GM12878 (cell line): ENCODE results near the gene METTL3. TPM values are rescaled to one million over a fixed set of nuclear protein-coding genes. Genes with fewer than 3 reads are reported as not detected.

Source experiments
- ATAC-seq: fragments of 200-7000 bp; cut with Tn5 transposase; 3 replicates; pipeline ENCODE4 v1.9.1; 2020; ENCODE audit warnings: mild to moderate bottlenecking, moderate library complexity
- BruUV-seq: library from RNA; stranded (reverse); fragments of 400-500 nt; replicated peaks from 2 replicates; lab custom pipeline; 2021; lab: Mats Ljungman, UMichigan
- CTCF ChIA-PET: fragments of 300-600 bp; sonication (Branson Sonifier 250); formaldehyde crosslinking; extraction: SDS; loops from one replicate; lab custom pipeline; 2021; ENCODE audit warnings: inconsistent platforms; lab: Yijun Ruan, JAX
- POLR2A ChIA-PET: fragments of 350-600 bp; formaldehyde crosslinking; extraction: SDS; loops from one replicate; lab custom pipeline; 2021; ENCODE audit warnings: inconsistent platforms; lab: Charles Lee
- RAD21 ChIA-PET: fragments of 300-600 bp; sonication (Branson Sonifier 250); formaldehyde crosslinking; loops from one replicate; lab custom pipeline; 2023; ENCODE audit warnings: antibody characterized with exemption; ENCODE audit not compliant: unreplicated experiment; lab: Charles Lee
- SMC1A ChIA-PET: fragments of 300-600 bp; sonication (Branson Sonifier 250); formaldehyde crosslinking; loops from one replicate; lab custom pipeline; 2023; ENCODE audit not compliant: unreplicated experiment, uncharacterized antibody; lab: Charles Lee
- DNase-seq: peaks from one replicate; pipeline ENCODE4 v3.0.0-alpha.2; 2011; ENCODE audit warnings: low read depth, low spot score
- FAIRE-seq: peaks from 3 replicates; lab custom pipeline; 2011; peaks lifted over from hg19 to GRCh38; lab: Jason Lieb, UNC
- H2AFZ ChIP-seq: 2 replicates; pipeline ENCODE4 v1.6.0; 2011; ENCODE audit warnings: low read depth, low read length, control low read depth; ENCODE audit not compliant: control insufficient read depth
- H3K27ac ChIP-seq: 2 replicates; pipeline ENCODE4 v1.5.1; 2011; ENCODE audit warnings: control low read depth; ENCODE audit not compliant: control insufficient read depth, insufficient read depth
- H3K27me3 ChIP-seq, 2 experiments: replicated peaks in 1 of 2; 2 replicates each; pipeline versions ENCODE4 v1.6.0 to v1.6.1; 2011; ENCODE audit warnings: low read length in 1 of 2; ENCODE audit not compliant: control insufficient read depth in 2 of 2, insufficient read depth in 2 of 2
- H3K36me3 ChIP-seq, 2 experiments: 2 replicates each; pipeline ENCODE4 v1.5.1; 2011; ENCODE audit warnings: low read length in 1 of 2; ENCODE audit not compliant: control insufficient read depth in 2 of 2, insufficient read depth in 2 of 2
- H3K4me1 ChIP-seq: 2 replicates; pipeline ENCODE4 v1.6.1; 2011; ENCODE audit warnings: mild to moderate bottlenecking, low read length, moderate library complexity, mixed read lengths; ENCODE audit not compliant: control insufficient read depth, insufficient read depth
- H3K4me2 ChIP-seq: 2 replicates; pipeline ENCODE4 v1.6.0; 2011; ENCODE audit warnings: control low read depth; ENCODE audit not compliant: control insufficient read depth, insufficient read depth
- H3K4me3 ChIP-seq: fragments of 200-600 bp; sonication (generic); 2 replicates; pipeline ENCODE4 v1.5.1; 2016
- H3K79me2 ChIP-seq: 2 replicates; pipeline ENCODE4 v1.6.0; 2011; ENCODE audit warnings: low read length; ENCODE audit not compliant: control insufficient read depth, insufficient read depth
- H3K9ac ChIP-seq: 2 replicates; pipeline ENCODE4 v1.8.0; 2011; ENCODE audit warnings: low read length, control low read depth, mixed read lengths; ENCODE audit not compliant: control insufficient read depth, insufficient read depth
- H3K9me3 ChIP-seq: replicated peaks from 3 replicates; pipeline ENCODE4 v1.5.1; 2011; ENCODE audit warnings: mild to moderate bottlenecking, low read length; ENCODE audit not compliant: control insufficient read depth, insufficient read depth
- H4K20me1 ChIP-seq: 2 replicates; pipeline ENCODE4 v1.6.0; 2011; ENCODE audit not compliant: control insufficient read depth, insufficient read depth
- CHD2 ChIP-seq: IDR thresholded peaks from 2 replicates; pipeline ENCODE4 v1.6.1; 2011; ENCODE audit warnings: low read depth, low read length, improper control_type of control experiment, borderline replicate concordance
- GABPA ChIP-seq: IDR thresholded peaks from 2 replicates; pipeline ENCODE4 v1.6.1; 2014; ENCODE audit warnings: antibody characterized with exemption, low read depth, mild to moderate bottlenecking, inconsistent platforms
- GATAD2B ChIP-seq: fragments of 450-650 bp; conservative IDR thresholded peaks from 2 replicates; pipeline ENCODE4 v1.6.1; 2017; ENCODE audit warnings: low read depth, mild to moderate bottlenecking, moderate library complexity
- MTA3 ChIP-seq: IDR thresholded peaks from 2 replicates; pipeline ENCODE4 v1.6.1; 2012; ENCODE audit warnings: low read length, inconsistent platforms, borderline replicate concordance
- SMARCA5 ChIP-seq: fragments of 450-650 bp; IDR thresholded peaks from 2 replicates; pipeline ENCODE4 v1.6.1; 2017; ENCODE audit warnings: mild to moderate bottlenecking
- SMC3 ChIP-seq: IDR thresholded peaks from 2 replicates; pipeline ENCODE4 v1.6.1; 2011; ENCODE audit warnings: low read length, improper control_type of control experiment, borderline replicate concordance
- SP1 ChIP-seq: IDR thresholded peaks from one replicate; pipeline ENCODE4 v1.6.1; 2011; ENCODE audit warnings: low read depth, low read length
- STAT1 ChIP-seq: fragments of 450-650 bp; conservative IDR thresholded peaks from 2 replicates; pipeline ENCODE4 v1.6.1; 2014; ENCODE audit warnings: antibody characterized with exemption, mild to moderate bottlenecking
- ZNF217 ChIP-seq: fragments of 450-650 bp; IDR thresholded peaks from 2 replicates; pipeline ENCODE4 v1.6.1; 2017; ENCODE audit warnings: antibody characterized with exemption, mild to moderate bottlenecking
- ZNF622 ChIP-seq: fragments of 450-650 bp; IDR thresholded peaks from 2 replicates; pipeline ENCODE4 v1.6.1; 2017; ENCODE audit warnings: mild to moderate bottlenecking, inconsistent platforms
- WGBS: methylation state at CpG from one replicate; pipeline ENCODE4 v1.1.6; 2016; ENCODE audit warnings: low lambda C conversion rate; ENCODE audit not compliant: insufficient replicate concordance, insufficient coverage; ENCODE audit errors: missing lambda C conversion rate; 5-methylcytosine and 5-hydroxymethylcytosine counted together
- in situ Hi-C: fragments of 300-500 bp; cut with MboI; formaldehyde crosslinking; loops from 9 replicates; pipeline ENCODE4 v1.14.3; 2018; ENCODE audit warnings: mixed read lengths
- intact Hi-C: fragments of 100-400 bp; cut with micrococcal nuclease; formaldehyde crosslinking; loops from one replicate; pipeline ENCODE4 v1.14.2; 2022; ENCODE audit not compliant: unreplicated experiment
- polyA plus RNA-seq, 11 experiments: library from polyadenylated mRNA; depleted of rRNA in 4 of 11; unstranded in 6 of 11; stranded (reverse) in 5 of 11; fragments of >200 nt; fragmentation: Nextera tagmentation in 4 of 11; fragmentation: Illumina TruSeq in 1 of 11; extraction: Ambion mirVana in 4 of 11; extraction: Trizol in 1 of 11; gene quantifications; 1 replicate in 1 of 11; 2 replicates in 10 of 11; pipeline versions ENCODE4 v1.2.1 to v1.2.3, GENCODE V29; 2011 to 2016; ENCODE audit warnings: inconsistent platforms in 2 of 11, missing spikeins in 2 of 11, low read depth in 1 of 11
- total RNA-seq, 4 experiments: library from RNA; depleted of rRNA in 3 of 4; stranded (reverse); fragments of >200 nt in 3 of 4; fragmentation: Illumina TruSeq in 1 of 4; extraction: Trizol in 1 of 4; gene quantifications; 2 replicates each; pipeline versions ENCODE4 v1.2.1 to v1.2.3, GENCODE V29; 2013 to 2021
- TF ChIP-seq, protein P1 (sequence below): fragments of 450-650 bp; IDR thresholded peaks from 2 replicates; pipeline ENCODE4 v1.6.1; 2016; ENCODE audit warnings: mild to moderate bottlenecking
- TF ChIP-seq, protein P2 (sequence below): fragments of 450-650 bp; IDR thresholded peaks from 2 replicates; pipeline ENCODE4 v1.6.1; 2016; ENCODE audit warnings: mild to moderate bottlenecking
- TF ChIP-seq, protein P3 (sequence below): fragments of 150-350 bp; IDR thresholded peaks from 2 replicates; pipeline ENCODE4 v1.6.1; 2014; ENCODE audit warnings: mild to moderate bottlenecking, low read depth, low read length
- TF ChIP-seq, protein P4 (sequence below): IDR thresholded peaks from 2 replicates; pipeline ENCODE4 v1.6.1; 2012; ENCODE audit warnings: low read depth, low read length, improper control_type of control experiment

METTL3 gene
- total and polyA plus RNA-seq, 10 of the 15 experiments (the other 5 are each of a cell fraction or from before 2014, with no cell fraction given) = 32.8 to 165 (median 65.5) TPM

DNA sequence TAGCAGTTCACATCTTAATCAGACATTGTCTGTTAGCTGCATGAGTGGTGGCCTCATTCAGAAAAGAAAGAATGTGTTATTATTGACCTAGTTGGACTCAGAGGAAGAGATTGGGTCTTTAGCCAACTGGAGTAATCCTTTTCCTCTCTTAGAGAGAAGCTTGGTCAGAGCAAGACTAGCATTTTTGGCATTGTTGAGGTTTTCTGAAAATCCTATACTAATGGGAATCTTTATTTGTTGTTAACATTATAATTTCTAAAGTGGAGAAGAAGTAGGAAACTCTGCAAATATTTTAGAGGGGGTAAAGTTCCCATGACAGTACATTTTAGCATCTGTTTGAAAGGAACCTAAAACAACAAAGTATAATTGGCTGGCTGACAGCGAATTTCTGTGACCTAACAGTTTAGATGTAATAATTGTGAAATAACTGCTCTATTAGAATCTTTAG, 24.5 kb downstream of the METTL3 start (continued):
- TF ChIP-seq, protein P1, sequence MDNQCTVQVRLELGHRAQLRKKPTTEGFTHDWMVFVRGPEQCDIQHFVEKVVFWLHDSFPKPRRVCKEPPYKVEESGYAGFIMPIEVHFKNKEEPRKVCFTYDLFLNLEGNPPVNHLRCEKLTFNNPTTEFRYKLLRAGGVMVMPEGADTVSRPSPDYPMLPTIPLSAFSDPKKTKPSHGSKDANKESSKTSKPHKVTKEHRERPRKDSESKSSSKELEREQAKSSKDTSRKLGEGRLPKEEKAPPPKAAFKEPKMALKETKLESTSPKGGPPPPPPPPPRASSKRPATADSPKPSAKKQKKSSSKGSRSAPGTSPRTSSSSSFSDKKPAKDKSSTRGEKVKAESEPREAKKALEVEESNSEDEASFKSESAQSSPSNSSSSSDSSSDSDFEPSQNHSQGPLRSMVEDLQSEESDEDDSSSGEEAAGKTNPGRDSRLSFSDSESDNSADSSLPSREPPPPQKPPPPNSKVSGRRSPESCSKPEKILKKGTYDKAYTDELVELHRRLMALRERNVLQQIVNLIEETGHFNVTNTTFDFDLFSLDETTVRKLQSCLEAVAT = no peak
- TF ChIP-seq, protein P2, sequence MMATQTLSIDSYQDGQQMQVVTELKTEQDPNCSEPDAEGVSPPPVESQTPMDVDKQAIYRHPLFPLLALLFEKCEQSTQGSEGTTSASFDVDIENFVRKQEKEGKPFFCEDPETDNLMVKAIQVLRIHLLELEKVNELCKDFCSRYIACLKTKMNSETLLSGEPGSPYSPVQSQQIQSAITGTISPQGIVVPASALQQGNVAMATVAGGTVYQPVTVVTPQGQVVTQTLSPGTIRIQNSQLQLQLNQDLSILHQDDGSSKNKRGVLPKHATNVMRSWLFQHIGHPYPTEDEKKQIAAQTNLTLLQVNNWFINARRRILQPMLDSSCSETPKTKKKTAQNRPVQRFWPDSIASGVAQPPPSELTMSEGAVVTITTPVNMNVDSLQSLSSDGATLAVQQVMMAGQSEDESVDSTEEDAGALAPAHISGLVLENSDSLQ = no peak

DNA sequence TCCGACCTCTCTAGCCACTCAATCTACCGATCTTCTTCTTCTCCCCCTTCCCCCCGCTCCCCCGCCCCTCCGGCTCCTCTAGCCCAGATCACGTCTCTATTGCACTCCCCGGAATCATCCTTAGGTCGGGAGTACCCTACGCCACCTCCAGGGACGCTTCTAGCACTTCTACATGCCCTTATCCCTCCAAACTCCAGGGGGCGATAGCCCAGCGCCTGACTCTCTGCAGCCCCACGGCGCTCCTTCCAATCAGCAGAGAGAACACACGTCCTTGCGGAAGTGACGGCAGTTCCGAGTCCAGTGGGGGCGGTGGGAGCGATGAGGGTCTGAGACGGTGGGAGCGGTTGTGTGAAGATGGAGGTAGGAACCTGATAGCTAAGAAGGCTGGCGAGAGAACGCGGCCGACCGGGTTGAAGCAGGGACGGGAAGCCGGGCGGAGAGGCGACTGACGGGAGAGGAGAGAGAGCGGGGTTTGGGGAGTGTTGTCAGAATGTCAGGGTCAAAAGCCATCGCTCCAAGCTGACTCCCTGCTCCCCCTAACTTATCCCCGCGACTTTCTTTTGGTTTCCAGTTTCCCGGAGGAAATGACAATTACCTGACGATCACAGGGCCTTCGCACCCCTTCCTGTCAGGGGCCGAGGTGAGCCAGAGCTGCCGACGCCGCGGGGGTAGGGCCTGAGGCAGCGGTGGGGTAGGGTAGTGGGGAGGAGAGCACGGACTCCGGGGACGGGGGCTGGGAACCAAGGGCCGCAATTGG, 34.0 kb downstream of the METTL3 start, which contains the start of the genes RAB2B and TOX4:
TSS of gene RAB2B (minus strand) at position 35 of the 757 bp plus-strand sequence. CDS start 87 bp downstream, outside the sequence.
TSS of gene TOX4 (plus strand) at position 271 of the 757 bp plus-strand sequence. CDS start at position 355, 84 bp downstream.
- H3K36me3 ChIP-seq = peaks cover 0 to 3% of the 10 kb centered on the region in 2 experiments; a peak in 1 of 4 replicates
- POLR2A ChIA-PET = interaction anchor here (0.6 to 2.6 kb wide), 9 partner anchors 18 to 69 kb away, joined by 3 to 7 read pairs (median 5); partner anchors contain the start of genes CHD8, METTL3 and SALL2
- peaks cover 5% of the 10 kb centered on the region for H3K4me1 ChIP-seq
- SMC1A ChIA-PET = interaction anchor here (0.7 to 4.1 kb wide), 12 partner anchors 11 to 207 kb away, joined by 3 to 19 read pairs (median 4); partner anchors contain the start of genes METTL3 and SALL2
- in situ Hi-C loops = no loop called here
- intact Hi-C loops = loop anchor here (1.0 kb wide), 2 partner anchors 21 to 40 kb away; partner anchors contain the start of gene CHD8
- BruUV-seq = no TSS peak
- DNase-seq (peak; percentile 94), ATAC-seq (peak; percentile 98), FAIRE-seq (peak; percentile 94)
- 2% methylated on average over 47 of the region's 49 CpGs for WGBS
- peak within 1 kb of the TSS; percentile 99 for H3K4me3 ChIP-seq
- H3K27ac ChIP-seq = peak within 1 kb of the TSS; percentile 77
- peak within 1 kb of the TSS; percentile 88 for H3K4me2 ChIP-seq
- RAD21 ChIA-PET = interaction anchor here (0.6 to 1.7 kb wide), 8 partner anchors 21 to 233 kb away, joined by 3 to 6 read pairs (median 4); partner anchors contain the start of genes CHD8 and SALL2
- H4K20me1 ChIP-seq = no peaks in the 10 kb centered on the region
- H3K79me2 ChIP-seq = peaks cover 27% of the 10 kb centered on the region
- CTCF ChIA-PET = interaction anchor here (0.6 to 4.0 kb wide), 15 partner anchors 11 to 465 kb away, joined by 3 to 31 read pairs (median 4); partner anchors contain the start of genes CHD8 and METTL3
- no peaks in the 10 kb centered on the region for H3K9me3 ChIP-seq
- H3K9ac ChIP-seq = peak within 1 kb of the TSS; percentile 82
- H3K27me3 ChIP-seq = no peaks in the 10 kb centered on the region
- H2AFZ ChIP-seq = peak within 1 kb of the TSS; percentile 88
- TF ChIP-seq ZNF622 (no peak), STAT1 (no peak), MTA3 (no peak), SP1 (peak; percentile 60), CHD2 (peak; percentile 81), GABPA (peak; percentile 91), ZNF217 (no peak), GATAD2B (peak; percentile 59; the same call in 1 of the 2 replicates), SMC3 (peak; percentile 41), SMARCA5 (peak; percentile 78; the same call in 1 of the 2 replicates)
- TF ChIP-seq, protein P1 = peak; percentile 71
- TF ChIP-seq, protein P3, sequence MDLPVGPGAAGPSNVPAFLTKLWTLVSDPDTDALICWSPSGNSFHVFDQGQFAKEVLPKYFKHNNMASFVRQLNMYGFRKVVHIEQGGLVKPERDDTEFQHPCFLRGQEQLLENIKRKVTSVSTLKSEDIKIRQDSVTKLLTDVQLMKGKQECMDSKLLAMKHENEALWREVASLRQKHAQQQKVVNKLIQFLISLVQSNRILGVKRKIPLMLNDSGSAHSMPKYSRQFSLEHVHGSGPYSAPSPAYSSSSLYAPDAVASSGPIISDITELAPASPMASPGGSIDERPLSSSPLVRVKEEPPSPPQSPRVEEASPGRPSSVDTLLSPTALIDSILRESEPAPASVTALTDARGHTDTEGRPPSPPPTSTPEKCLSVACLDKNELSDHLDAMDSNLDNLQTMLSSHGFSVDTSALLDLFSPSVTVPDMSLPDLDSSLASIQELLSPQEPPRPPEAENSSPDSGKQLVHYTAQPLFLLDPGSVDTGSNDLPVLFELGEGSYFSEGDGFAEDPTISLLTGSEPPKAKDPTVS = no peak
- TF ChIP-seq, protein P4, sequence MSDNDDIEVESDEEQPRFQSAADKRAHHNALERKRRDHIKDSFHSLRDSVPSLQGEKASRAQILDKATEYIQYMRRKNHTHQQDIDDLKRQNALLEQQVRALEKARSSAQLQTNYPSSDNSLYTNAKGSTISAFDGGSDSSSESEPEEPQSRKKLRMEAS = peak; percentile 24; the same call in 1 of the 2 replicates
